OCI-LY7 (cell line): ENCODE data around the gene DOK7. TPM values are rescaled to one million over a fixed set of nuclear protein-coding genes. Genes with fewer than 3 reads are reported as not detected.

Experiments
- BruUV-seq: library from RNA; stranded (reverse); fragments of 400-500 nt; replicated peaks from 2 replicates; lab custom pipeline; 2021; lab: Mats Ljungman, UMichigan
- CTCF ChIA-PET: fragments of 300-600 bp; sonication (Branson Sonifier 250); formaldehyde crosslinking; loops from one replicate; lab custom pipeline; 2022; ENCODE audit warnings: antibody characterized with exemption; ENCODE audit not compliant: unreplicated experiment; lab: Charles Lee
- POLR2A ChIA-PET: fragments of 300-600 bp; sonication (Branson Sonifier 250); formaldehyde crosslinking; loops from one replicate; lab custom pipeline; 2022; ENCODE audit warnings: antibody characterized with exemption; lab: Charles Lee
- DNase-seq: peaks from one replicate; pipeline ENCODE4 v3.0.0-alpha.2; 2015; ENCODE audit warnings: low spot score
- H2AFZ ChIP-seq: fragments of 200-600 bp; sonication (generic), shearing (Covaris generic); 2 replicates; pipeline ENCODE4 v1.6.1; 2014; ENCODE audit warnings: mild to moderate bottlenecking, antibody characterized with exemption, low read length, moderate library complexity
- H3K27ac ChIP-seq: fragments of 200-600 bp; sonication (generic); 2 replicates; pipeline ENCODE4 v1.5.1; 2014; ENCODE audit warnings: mixed run types, low read depth, mild to moderate bottlenecking, moderate library complexity, low read length, inconsistent platforms; ENCODE audit not compliant: poor library complexity, severe bottlenecking
- H3K36me3 ChIP-seq: fragments of 200-600 bp; sonication (generic); 2 replicates; pipeline ENCODE4 v1.6.1; 2014; ENCODE audit warnings: mild to moderate bottlenecking, antibody characterized with exemption, low read length, moderate library complexity, mixed read lengths; ENCODE audit not compliant: insufficient read depth
- H3K4me1 ChIP-seq: fragments of 200-600 bp; sonication (generic); 2 replicates; pipeline ENCODE4 v1.5.1; 2014; ENCODE audit warnings: mild to moderate bottlenecking, low read length; ENCODE audit not compliant: insufficient read depth, poor library complexity, severe bottlenecking
- H3K4me2 ChIP-seq: fragments of 200-600 bp; sonication (generic); 2 replicates; pipeline ENCODE4 v1.6.1; 2014; ENCODE audit warnings: mild to moderate bottlenecking, low read length
- H3K4me3 ChIP-seq: fragments of 200-600 bp; sonication (generic); 2 replicates; pipeline ENCODE4 v1.5.1; 2014; ENCODE audit warnings: mild to moderate bottlenecking, low read depth, low read length; ENCODE audit not compliant: poor library complexity, severe bottlenecking
- H3K79me2 ChIP-seq: fragments of 200-600 bp; sonication (generic); 2 replicates; pipeline ENCODE4 v1.6.1; 2016; ENCODE audit warnings: low read depth, mild to moderate bottlenecking, low read length, moderate library complexity, mixed read lengths; ENCODE audit not compliant: insufficient read depth
- H3K9me2 ChIP-seq: fragments of 200-600 bp; sonication (generic); 2 replicates; pipeline ENCODE4 v1.6.1; 2016; ENCODE audit warnings: mild to moderate bottlenecking, low read length, mixed read lengths; ENCODE audit not compliant: insufficient read depth
- H3K9me3 ChIP-seq: fragments of 200-600 bp; sonication (generic); 2 replicates; pipeline ENCODE4 v1.6.1; 2014; ENCODE audit warnings: mild to moderate bottlenecking, mixed run types, low read length, mixed read lengths
- H4K20me1 ChIP-seq: fragments of 200-600 bp; sonication (generic); 2 replicates; pipeline ENCODE4 v1.6.1; 2014; ENCODE audit warnings: mild to moderate bottlenecking, antibody characterized with exemption, low read length, moderate library complexity, mixed read lengths; ENCODE audit not compliant: insufficient read depth
- EZH2phosphoT487 ChIP-seq: fragments of 200-600 bp; sonication (generic); IDR thresholded peaks from 2 replicates; pipeline ENCODE4 v1.6.1; 2018; ENCODE audit warnings: low read depth, borderline replicate concordance, mild to moderate bottlenecking, mixed run types, antibody characterized with exemption, low read length, moderate library complexity, mixed read lengths
- intact Hi-C: fragments of 100-400 bp; cut with micrococcal nuclease; formaldehyde crosslinking; loops from one replicate; pipeline ENCODE4 v1.10.0; 2022; ENCODE audit not compliant: unreplicated experiment
- total RNA-seq, 2 experiments: library from RNA; depleted of rRNA in 1 of 2; stranded (reverse); fragments of >200 nt in 1 of 2; shearing (Covaris generic) in 1 of 2; gene quantifications; 2 replicates each; pipeline ENCODE4 v1.2.3, GENCODE V29; 2014 to 2022
- TF ChIP-seq, protein P1 (sequence below): fragments of 200-600 bp; sonication (generic); conservative IDR thresholded peaks from 2 replicates; pipeline ENCODE4 v1.5.1; 2014; ENCODE audit warnings: mild to moderate bottlenecking, antibody characterized with exemption, low read length, moderate library complexity, mixed read lengths

The DOK7 gene
- total RNA-seq, 2 experiments from 2014 or later: 1.5 TPM; not detected in 1

DNA sequence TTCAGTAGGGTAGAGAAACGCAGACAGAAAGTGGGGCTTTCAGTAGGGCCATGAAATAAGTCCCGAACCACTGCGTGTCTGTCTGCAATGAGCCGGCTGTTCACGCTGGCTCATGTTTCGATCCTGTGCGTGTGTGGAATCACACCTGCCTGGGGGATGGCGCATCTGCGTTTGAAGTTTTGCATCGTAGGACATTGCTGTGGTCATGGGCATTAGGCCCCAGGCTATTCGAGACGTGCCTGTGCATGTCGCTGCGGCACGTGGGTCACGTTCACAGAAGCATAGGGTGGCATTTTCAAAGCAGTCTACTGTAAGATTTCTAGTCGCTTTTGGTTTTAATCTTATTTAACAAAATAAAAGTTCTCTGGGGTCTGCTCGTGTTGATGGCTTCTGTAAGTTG is 46.8 kb upstream of the DOK7 start:
- ChIA-PET POLR2A (no interaction called here), CTCF (no interaction called here)
- Histone ChIP-seq H3K9me3 (no peaks in the 10 kb centered on the region), H3K9me2 (no peaks in the 10 kb centered on the region), H3K4me3 (no peak overlapping the region), H4K20me1 (no peaks in the 10 kb centered on the region), H3K36me3 (no peaks in the 10 kb centered on the region), H3K27ac (no peak overlapping the region), H2AFZ (no peak overlapping the region), H3K4me2 (no peak overlapping the region), H3K4me1 (no peaks in the 10 kb centered on the region), H3K79me2 (no peaks in the 10 kb centered on the region)
- DNase-seq: no peak
- TF ChIP-seq, protein P1, sequence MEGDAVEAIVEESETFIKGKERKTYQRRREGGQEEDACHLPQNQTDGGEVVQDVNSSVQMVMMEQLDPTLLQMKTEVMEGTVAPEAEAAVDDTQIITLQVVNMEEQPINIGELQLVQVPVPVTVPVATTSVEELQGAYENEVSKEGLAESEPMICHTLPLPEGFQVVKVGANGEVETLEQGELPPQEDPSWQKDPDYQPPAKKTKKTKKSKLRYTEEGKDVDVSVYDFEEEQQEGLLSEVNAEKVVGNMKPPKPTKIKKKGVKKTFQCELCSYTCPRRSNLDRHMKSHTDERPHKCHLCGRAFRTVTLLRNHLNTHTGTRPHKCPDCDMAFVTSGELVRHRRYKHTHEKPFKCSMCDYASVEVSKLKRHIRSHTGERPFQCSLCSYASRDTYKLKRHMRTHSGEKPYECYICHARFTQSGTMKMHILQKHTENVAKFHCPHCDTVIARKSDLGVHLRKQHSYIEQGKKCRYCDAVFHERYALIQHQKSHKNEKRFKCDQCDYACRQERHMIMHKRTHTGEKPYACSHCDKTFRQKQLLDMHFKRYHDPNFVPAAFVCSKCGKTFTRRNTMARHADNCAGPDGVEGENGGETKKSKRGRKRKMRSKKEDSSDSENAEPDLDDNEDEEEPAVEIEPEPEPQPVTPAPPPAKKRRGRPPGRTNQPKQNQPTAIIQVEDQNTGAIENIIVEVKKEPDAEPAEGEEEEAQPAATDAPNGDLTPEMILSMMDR: no peak
- no peak for TF ChIP-seq EZH2phosphoT487
- intact Hi-C loops: no loop called here
- no TSS peak for BruUV-seq

DNA sequence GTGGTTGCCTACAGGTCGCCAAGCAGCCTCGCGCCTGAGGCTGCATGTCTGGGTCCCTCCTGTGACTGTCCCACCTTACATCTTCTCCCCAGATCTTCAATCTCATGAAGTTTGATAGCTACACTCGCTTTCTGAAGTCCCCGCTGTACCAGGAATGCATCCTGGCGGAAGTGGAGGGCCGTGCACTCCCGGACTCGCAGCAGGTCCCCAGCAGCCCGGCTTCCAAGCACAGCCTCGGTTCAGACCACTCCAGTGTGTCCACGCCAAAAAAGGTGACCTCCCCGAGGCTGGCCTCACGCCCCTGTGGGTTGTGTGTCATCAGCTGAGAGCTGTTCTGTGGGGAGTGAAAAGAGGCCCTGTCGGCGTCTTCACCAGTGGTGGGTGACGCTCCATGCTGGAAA is 46.3 kb upstream of the DOK7 start:
- CTCF ChIA-PET: no interaction called here
- intact Hi-C loops: no loop called here

DNA sequence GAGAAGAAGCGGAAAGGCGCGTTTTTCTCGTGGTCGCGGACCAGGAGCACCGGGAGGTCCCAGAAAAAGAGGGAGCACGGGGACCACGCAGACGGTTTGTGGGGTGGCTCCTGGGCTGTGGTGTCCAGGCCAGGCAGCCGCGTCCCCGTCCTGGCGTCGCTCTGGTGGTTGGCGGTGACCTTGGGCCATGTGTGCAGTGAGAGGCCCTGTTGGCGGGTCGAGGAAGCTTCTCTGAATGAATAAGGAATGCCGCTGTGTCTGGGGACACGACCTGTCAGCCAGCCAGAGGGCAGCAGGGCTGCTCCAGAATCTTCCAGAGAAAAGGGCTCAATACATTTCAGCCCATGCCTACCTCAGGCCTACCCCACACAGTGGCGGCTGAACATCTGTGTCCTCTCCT is 45.7 kb upstream of the DOK7 start:
- no peaks in the 10 kb centered on the region for H3K79me2 ChIP-seq
- no peak overlapping the region for H2AFZ ChIP-seq
- H3K9me2 ChIP-seq: no peaks in the 10 kb centered on the region
- intact Hi-C loops: no loop called here
- TF ChIP-seq, protein P1: no peak
- TF ChIP-seq EZH2phosphoT487: no peak
- H3K4me2 ChIP-seq: no peak overlapping the region
- no peaks in the 10 kb centered on the region for H4K20me1 ChIP-seq
- H3K36me3 ChIP-seq: no peaks in the 10 kb centered on the region
- DNase-seq: no peak
- BruUV-seq: no TSS peak
- H3K27ac ChIP-seq: no peak overlapping the region
- H3K9me3 ChIP-seq: no peaks in the 10 kb centered on the region
- no peak overlapping the region for H3K4me3 ChIP-seq
- CTCF ChIA-PET: no interaction called here
- H3K4me1 ChIP-seq: no peaks in the 10 kb centered on the region
- POLR2A ChIA-PET: no interaction called here

More for the DNA sequence above, 46.3 kb upstream of the DOK7 start:
- Histone ChIP-seq H3K36me3 (no peaks in the 10 kb centered on the region), H3K4me1 (no peaks in the 10 kb centered on the region), H4K20me1 (no peaks in the 10 kb centered on the region), H3K4me3 (no peak overlapping the region), H3K9me3 (no peaks in the 10 kb centered on the region), H2AFZ (no peak overlapping the region), H3K27ac (no peak overlapping the region), H3K9me2 (no peaks in the 10 kb centered on the region), H3K79me2 (no peaks in the 10 kb centered on the region), H3K4me2 (no peak overlapping the region)
- no peak for DNase-seq
- TF ChIP-seq, protein P1: no peak
- no peak for TF ChIP-seq EZH2phosphoT487
- BruUV-seq: no TSS peak
- POLR2A ChIA-PET: no interaction called here
